Motor neuron (in vitro differentiated cells): ENCODE data around the gene ZAP70. TPM values are rescaled to one million over a fixed set of nuclear protein-coding genes. Genes with fewer than 3 reads are reported as not detected.
"Not testable (repeated sequence)": the region's sequence is repeated elsewhere in the genome, so short reads cannot be mapped to it uniquely, and the experiment has no call there.

Source experiments
- ATAC-seq, 8 experiments: fragments of 200-7000 bp; cut with Tn5 transposase; replicated peaks in 6 of 8; 2 replicates each; pipeline ENCODE4 v1.8.0; 2021; ENCODE audit warnings: mild to moderate bottlenecking in 8 of 8, moderate library complexity in 8 of 8
- H3K27ac ChIP-seq, 2 donors: fragments of 250-450 bp; sonication (Bioruptor Pico); 2 replicates each; pipeline ENCODE4 v1.9.0; 2021; ENCODE audit warnings: antibody characterized with exemption in 2 of 2, mild to moderate bottlenecking in 2 of 2, moderate library complexity in 1 of 2
- H3K4me1 ChIP-seq, 2 donors: fragments of 250-450 bp; sonication (Bioruptor Pico); replicated peaks in 1 of 2; 2 replicates each; pipeline ENCODE4 v1.6.1; 2021; ENCODE audit warnings: antibody characterized with exemption in 2 of 2, mild to moderate bottlenecking in 2 of 2, moderate library complexity in 1 of 2
- H3K4me3 ChIP-seq, 5 donors: fragments of 250-450 bp; sonication (Bioruptor Pico); 2 replicates each; pipeline ENCODE4 v1.9.0; 2021; ENCODE audit warnings: antibody characterized with exemption in 5 of 5, mild to moderate bottlenecking in 5 of 5, moderate library complexity in 4 of 5
- WGBS, 10 experiments: fragments of 450-650 bp; shearing (Covaris generic); methylation state at CpG; one replicate each; pipeline ENCODE4 v1.0.0; 2022; 5-methylcytosine and 5-hydroxymethylcytosine counted together
- in situ Hi-C, 9 experiments: fragments of 400-800 bp; cut with MboI; loops; one replicate each; pipeline ENCODE4 v1.15.0; 2021; ENCODE audit warnings: low sequenced_read_pairs in 9 of 9, low pct_unique_long_range_greater_than_20kb in 2 of 9; ENCODE audit not compliant: unreplicated experiment in 9 of 9
- total RNA-seq, 8 experiments: library from RNA; unstranded; fragments of 300-600 nt; gene quantifications; 2 replicates each; pipeline versions ENCODE4 v1.2.3 to v1.2.4, GENCODE V29; 2022

ZAP70 gene
- total RNA-seq, result 1 to 10 TPM in 3 of 8 experiments, under 1 TPM in 5; 0.21 to 2.2 (median 0.61) TPM

DNA sequence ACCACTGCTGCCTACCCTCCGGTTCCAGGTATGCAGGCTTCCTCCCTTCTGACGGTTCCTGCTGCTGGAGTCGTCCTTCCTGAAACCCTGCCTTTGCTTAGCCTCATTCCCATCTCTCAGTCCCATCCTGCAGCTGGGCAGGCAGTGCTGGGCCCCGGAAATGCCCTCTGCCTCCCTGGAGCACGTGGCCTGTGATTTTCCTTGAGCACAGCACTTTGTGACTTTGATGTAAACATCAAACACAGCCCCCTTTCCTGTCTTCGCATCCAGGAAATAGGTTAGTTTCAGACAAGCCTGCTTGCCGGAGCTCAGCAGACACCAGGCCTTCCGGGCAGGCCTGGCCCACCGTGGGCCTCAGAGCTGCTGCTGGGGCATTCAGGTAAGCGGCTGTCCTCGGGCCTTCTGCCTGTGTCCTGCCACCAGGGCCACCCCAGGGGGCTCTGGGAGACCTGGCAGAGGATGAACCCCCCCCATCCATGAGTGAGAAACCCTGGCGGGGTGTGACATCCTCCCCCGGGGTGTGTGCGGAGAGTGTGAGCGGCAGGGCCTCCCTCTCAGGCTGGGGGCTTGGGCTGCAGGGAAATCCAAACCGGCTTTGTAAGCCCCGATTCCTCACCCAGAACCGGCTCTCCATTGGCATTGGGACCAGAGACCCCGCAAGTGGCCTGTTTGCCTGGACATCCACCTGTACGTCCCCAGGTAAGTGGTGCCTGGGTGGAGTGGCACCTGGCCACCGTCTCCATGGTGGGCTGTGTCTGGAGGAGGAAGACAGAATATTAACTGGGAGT lies at the start of gene ZAP70:
ZAP70 (plus strand) TSS at position 281 of the 788 bp plus-strand sequence. CDS start 10,461 bp downstream, outside the sequence.
- H3K27ac ChIP-seq, result no peak within 1 kb of the TSS
- H3K4me3 ChIP-seq, result no peak within 1 kb of the TSS
- H3K4me1 ChIP-seq, result no peaks in the 10 kb centered on the region
- in situ Hi-C loops, result no loop called here
- WGBS, 10 experiments, result 47 to 100% (median 67%) methylated on average over 1 to 6 of the region's 21 CpGs; no CpG with 5 or more reads in 2 of the 10 experiments
- ATAC-seq, result peak in 2 of 8 experiments; percentile 11 to 21

- in situ Hi-C loops, result loop anchor here in 2 of 9 experiments (25.0 kb wide), 1 partner anchor 1601 kb away; no protein-coding TSS in a partner anchor
Measured at GRCh38 chr2:97663626-97663961, 49.8 kb upstream of the ZAP70 start.

GRCh38 chr2:97663962-97664635 lies 49.3 kb upstream of the ZAP70 start, which contains the start of gene ACTR1B:
Gene ACTR1B, minus strand, starts transcription at chr2:97664044. Its CDS starts 154 bp downstream, at chr2:97663890.
- ATAC-seq, result peak; percentile 74 to 91 (median 89)
- peak within 1 kb of the TSS; percentile 60 to 94 (median 71) for H3K4me3 ChIP-seq
- peak within 1 kb of the TSS; percentile 86 to 91 for H3K27ac ChIP-seq
- in situ Hi-C loops, result loop anchor here in 2 of 9 experiments (25.0 kb wide), 1 partner anchor 1602 kb away; no protein-coding TSS in a partner anchor
- H3K4me1 ChIP-seq, result peaks cover 8 to 14% of the 10 kb centered on the region in 2 donors
- 0% methylated on average over 3 to 15 of the region's 60 CpGs; no CpG with 5 or more reads in 3 of the 10 experiments for WGBS, 10 experiments

More at GRCh38 chr2:97663626-97663961, 49.8 kb upstream of the ZAP70 start:
- Histone ChIP-seq H3K4me3 (peak overlapping the region; percentile 60 to 94 (median 71)), H3K4me1 (peaks cover 8 to 14% of the 10 kb centered on the region in 2 donors), H3K27ac (peak overlapping the region; percentile 85 to 91)
- WGBS, 10 experiments, result 0% methylated on average over 4 of the region's 46 CpGs; no CpG with 5 or more reads in 9 of the 10 experiments
- ATAC-seq, result no peak

GRCh38 chr2:97664636-97664970 lies 48.8 kb upstream of the ZAP70 start:
- H3K4me1 ChIP-seq, result peaks cover 8 to 14% of the 10 kb centered on the region in 2 donors
- peak overlapping the region; percentile 60 to 94 (median 71) for H3K4me3 ChIP-seq
- in situ Hi-C loops, result loop anchor here in 2 of 9 experiments (25.0 kb wide), 1 partner anchor 1602 kb away; no protein-coding TSS in a partner anchor
- WGBS, 10 experiments, result 0 to 27% (median 6%) methylated on average over 3 to 17 of the region's 21 CpGs
- H3K27ac ChIP-seq, result peak overlapping the region; percentile 86 to 91
- peak in 1 of 8 experiments; percentile 0 for ATAC-seq

- 79 to 100% (median 93%) methylated on average over 1 to 6 of the region's 6 CpGs; no CpG with 5 or more reads in 4 of the 10 experiments for WGBS, 10 experiments
- in situ Hi-C loops, result loop anchor here in 2 of 9 experiments (25.0 kb wide), 1 partner anchor 1607 kb away; no protein-coding TSS in a partner anchor
- Histone ChIP-seq H3K4me1 (peaks cover 0 to 10% of the 10 kb centered on the region in 2 donors), H3K4me3 (no peak within 1 kb of the TSS), H3K27ac (no peak within 1 kb of the TSS)
- peak in 1 of 8 experiments; percentile 5 for ATAC-seq
Measured at GRCh38 chr2:97669448-97669847, 43.9 kb upstream of the ZAP70 start, which contains the start of gene C2orf92. Gene C2orf92, plus strand, starts transcription at chr2:97669713. Its CDS starts 76 bp downstream, at chr2:97669789.

DNA sequence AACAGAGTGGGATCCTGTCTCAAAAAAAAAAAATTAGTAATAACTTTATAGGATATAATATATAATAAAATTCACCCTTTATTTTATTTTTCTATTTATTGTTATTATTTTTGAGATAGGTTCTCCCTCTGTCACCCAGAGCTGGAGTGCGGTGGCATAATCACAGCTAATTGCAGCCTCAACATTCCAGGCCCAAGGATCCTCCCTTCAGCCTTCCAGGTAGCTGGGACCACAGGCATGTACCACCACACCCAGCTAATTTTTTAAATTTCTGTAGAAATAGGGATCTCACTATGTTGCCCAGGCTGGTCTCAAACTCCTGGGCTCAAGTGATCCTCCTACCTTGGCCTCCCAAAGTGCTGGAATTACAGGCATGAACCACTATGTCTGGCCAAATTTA lies 42.9 kb upstream of the ZAP70 start:
- Histone ChIP-seq H3K4me3 (no peak overlapping the region), H3K27ac (no peak overlapping the region), H3K4me1 (peaks cover 0 to 16% of the 10 kb centered on the region in 2 donors)
- no peak for ATAC-seq
- in situ Hi-C loops, result loop anchor here in 2 of 9 experiments (25.0 kb wide), 1 partner anchor 1608 kb away; no protein-coding TSS in a partner anchor
- 80 to 100% (median 100%) methylated on average over 1 of the region's 1 CpG; no CpG with 5 or more reads in 4 of the 10 experiments for WGBS, 10 experiments

DNA sequence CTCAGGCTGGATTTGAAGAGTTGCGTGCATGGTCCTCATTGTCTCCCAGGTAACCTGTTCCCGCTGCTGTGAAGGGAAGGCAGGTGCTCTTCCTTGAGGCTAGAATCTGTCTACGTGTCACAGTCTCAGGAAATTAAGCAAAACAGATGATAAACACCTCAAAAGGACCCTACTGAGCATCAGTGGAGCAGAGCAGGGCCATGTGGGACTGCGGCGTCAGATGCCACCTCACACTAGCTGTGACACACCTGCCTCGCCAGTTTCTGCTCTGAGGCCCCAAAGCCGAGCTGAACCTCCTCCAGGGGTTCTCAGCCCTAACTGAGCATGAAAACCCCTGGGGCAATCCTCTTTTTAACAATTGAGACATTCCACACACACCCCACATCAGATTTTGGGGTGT lies 41.9 kb upstream of the ZAP70 start:
- in situ Hi-C loops, result loop anchor here in 2 of 9 experiments (25.0 kb wide), 1 partner anchor 1609 kb away; no protein-coding TSS in a partner anchor

GRCh38 chr2:97672606-97673140 lies 40.7 kb upstream of the ZAP70 start:
- in situ Hi-C loops, result loop anchor here in 2 of 9 experiments (25.0 kb wide), 1 partner anchor 1610 kb away; no protein-coding TSS in a partner anchor
- not testable (repeated sequence) for H3K27ac ChIP-seq, H3K4me3 ChIP-seq, ATAC-seq
- WGBS, 10 experiments, result 83 to 100% (median 100%) methylated on average over 1 to 2 of the region's 6 CpGs; no CpG with 5 or more reads in 6 of the 10 experiments
- H3K4me1 ChIP-seq, result peaks cover 0 to 16% of the 10 kb centered on the region in 2 donors

More for the DNA sequence above, 41.9 kb upstream of the ZAP70 start:
- no peak overlapping the region for H3K27ac ChIP-seq
- peaks cover 0 to 16% of the 10 kb centered on the region in 2 donors for H3K4me1 ChIP-seq
- no peak for ATAC-seq
- WGBS, 10 experiments, result 60 to 100% (median 100%) methylated on average over 1 to 3 of the region's 7 CpGs; no CpG with 5 or more reads in 2 of the 10 experiments
- H3K4me3 ChIP-seq, result no peak overlapping the region

- in situ Hi-C loops, result loop anchor here in 2 of 9 experiments (25.0 kb wide), 1 partner anchor 1611 kb away; no protein-coding TSS in a partner anchor
- peak in 2 of 8 experiments; percentile 21 to 54 for ATAC-seq
- Histone ChIP-seq H3K27ac (no peak overlapping the region), H3K4me3 (no peak overlapping the region), H3K4me1 (peaks cover 0 to 16% of the 10 kb centered on the region in 2 donors)
- WGBS, 10 experiments, result 80 to 100% (median 96%) methylated on average over 1 to 5 of the region's 9 CpGs; no CpG with 5 or more reads in 5 of the 10 experiments
Measured at GRCh38 chr2:97673182-97673914, 40.0 kb upstream of the ZAP70 start.

- no peak overlapping the region for H3K4me3 ChIP-seq
- in situ Hi-C loops, result loop anchor here in 2 of 9 experiments (25.0 kb wide), 1 partner anchor 1612 kb away; no protein-coding TSS in a partner anchor
- ATAC-seq, result peak in 1 of 8 experiments; percentile 49
- no peak overlapping the region for H3K27ac ChIP-seq
- WGBS, 10 experiments, result 58 to 96% (median 82%) methylated on average over 1 to 6 of the region's 8 CpGs; no CpG with 5 or more reads in 2 of the 10 experiments
- peaks cover 0 to 16% of the 10 kb centered on the region in 2 donors for H3K4me1 ChIP-seq
Measured at GRCh38 chr2:97673915-97674283, 39.5 kb upstream of the ZAP70 start.

DNA sequence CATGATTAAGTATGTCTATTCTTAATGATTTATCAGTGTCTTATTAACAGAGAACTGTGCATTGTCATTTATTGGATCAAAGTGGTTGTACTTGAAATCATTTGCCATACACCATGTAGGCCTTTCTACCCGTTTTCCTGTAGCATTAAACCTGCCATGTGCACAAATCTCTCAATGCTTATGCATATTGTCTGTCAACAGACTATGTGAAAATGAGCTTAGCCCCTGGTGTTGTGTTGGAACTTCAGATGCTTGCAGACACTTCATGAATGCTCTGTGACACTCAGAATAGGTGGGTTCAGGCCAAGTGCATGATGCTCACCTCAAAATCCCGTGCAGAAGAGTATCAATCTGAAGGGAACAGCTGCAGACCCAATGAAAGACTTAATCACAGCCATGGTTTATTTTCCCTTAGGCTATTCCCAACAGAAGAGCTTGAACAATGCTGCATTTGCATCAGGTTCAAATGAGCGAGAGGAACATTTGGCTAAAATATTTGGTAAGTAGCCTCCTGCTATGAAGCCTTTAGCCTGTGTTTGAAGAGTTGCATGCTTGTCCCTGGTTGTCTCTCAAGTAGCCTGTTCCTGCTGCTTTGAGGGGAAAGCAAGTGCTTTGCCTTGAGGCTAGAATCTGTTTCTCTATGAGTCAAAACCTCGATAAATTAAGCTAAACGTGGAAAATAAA lies 37.8 kb upstream of the ZAP70 start:
- ATAC-seq, result peak in 1 of 8 experiments; percentile 71
- 7 to 89% (median 47%) methylated on average over 1 to 5 of the region's 5 CpGs for WGBS, 10 experiments
- H3K4me1 ChIP-seq, result peaks cover 0 to 16% of the 10 kb centered on the region in 2 donors
- H3K27ac ChIP-seq, result no peak overlapping the region
- in situ Hi-C loops, result no loop called here
- H3K4me3 ChIP-seq, result no peak overlapping the region
